ENCODE results near the gene TWIST2. TPM values are rescaled to one million over a fixed set of nuclear protein-coding genes. Genes with fewer than 3 reads are reported as not detected.

TWIST2 gene
- total RNA-seq, 1 experiment from 2014 or later: 0.22 TPM

DNA sequence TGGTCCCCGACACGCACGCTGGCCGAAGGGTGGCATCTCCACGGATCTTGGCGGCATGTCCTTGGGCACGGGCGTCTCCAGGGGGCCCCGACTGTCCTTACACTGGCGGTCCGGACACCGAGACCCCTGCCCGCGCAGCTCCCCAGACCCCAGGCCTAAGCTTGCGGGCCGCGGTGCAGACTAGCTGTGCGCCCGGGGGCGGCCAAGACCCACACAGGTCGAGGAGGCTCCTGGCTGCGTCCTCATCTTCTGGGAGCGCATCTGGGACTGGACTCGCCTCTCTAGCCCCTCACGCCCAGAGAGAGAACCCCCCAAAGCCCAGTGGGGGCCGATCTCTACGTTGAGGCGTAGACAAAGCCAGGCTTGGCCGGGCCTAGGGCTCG lies 475 bp upstream of the TWIST2 start:
- H3K23me2 ChIP-seq (ENCODE audit: insufficient read length, low read depth, low read length, poor library complexity, severe bottlenecking): peaks cover 25% of the 10 kb centered on the region
- Mint-ChIP-seq H3K27ac (no peak overlapping the region), H3K27me3 (ENCODE audit: low read depth) (peaks cover 93% of the 10 kb centered on the region), H3K4me3 (peak overlapping the region in 1 of 2 experiments; percentile 68; a peak in 3 of 5 replicates), H3K36me3 (ENCODE audit: insufficient read depth in 1 of 3, low read depth in 3 of 3) (no peaks in the 10 kb centered on the region), H3K4me1 (peaks cover 4 to 6% of the 10 kb centered on the region in 2 experiments; a peak in 1 of 4 replicates), H3K9me3 (no peaks in the 10 kb centered on the region)
- peaks cover 4% of the 10 kb centered on the region; the same call in 1 of the 2 replicates for H3K4me1 ChIP-seq (ENCODE audit: insufficient read depth, low read length)
- H3K9ac ChIP-seq (ENCODE audit: extremely low read depth, insufficient read length, low read length): no peak overlapping the region
- no peak overlapping the region for H2AFZ ChIP-seq (ENCODE audit: low read length)
- H3K79me2 ChIP-seq (ENCODE audit: insufficient read depth, low read length): no peaks in the 10 kb centered on the region
- no peak overlapping the region for H2BK120ac ChIP-seq (ENCODE audit: low read depth, low read length, poor library complexity, severe bottlenecking)
- no peak overlapping the region for H2BK20ac ChIP-seq (ENCODE audit: low read depth, low read length, poor library complexity, severe bottlenecking)
- H4K91ac ChIP-seq (ENCODE audit: insufficient read length, low read depth, low read length): no peak overlapping the region
- H4K8ac ChIP-seq (replicated peaks; ENCODE audit: insufficient read length, low read depth, low read length): no peak overlapping the region
- H3K9me3 ChIP-seq (ENCODE audit: control insufficient read depth, low read depth, low read length): no peaks in the 10 kb centered on the region
- H3K79me1 ChIP-seq (ENCODE audit: insufficient read depth, low read depth, low read length, poor library complexity, severe bottlenecking): no peaks in the 10 kb centered on the region
- H2BK12ac ChIP-seq (ENCODE audit: insufficient read length, low read depth, low read length): no peak overlapping the region
- H4K5ac ChIP-seq (ENCODE audit: insufficient read length, low read depth, low read length): no peak overlapping the region
- TF ChIP-seq, protein P1, sequence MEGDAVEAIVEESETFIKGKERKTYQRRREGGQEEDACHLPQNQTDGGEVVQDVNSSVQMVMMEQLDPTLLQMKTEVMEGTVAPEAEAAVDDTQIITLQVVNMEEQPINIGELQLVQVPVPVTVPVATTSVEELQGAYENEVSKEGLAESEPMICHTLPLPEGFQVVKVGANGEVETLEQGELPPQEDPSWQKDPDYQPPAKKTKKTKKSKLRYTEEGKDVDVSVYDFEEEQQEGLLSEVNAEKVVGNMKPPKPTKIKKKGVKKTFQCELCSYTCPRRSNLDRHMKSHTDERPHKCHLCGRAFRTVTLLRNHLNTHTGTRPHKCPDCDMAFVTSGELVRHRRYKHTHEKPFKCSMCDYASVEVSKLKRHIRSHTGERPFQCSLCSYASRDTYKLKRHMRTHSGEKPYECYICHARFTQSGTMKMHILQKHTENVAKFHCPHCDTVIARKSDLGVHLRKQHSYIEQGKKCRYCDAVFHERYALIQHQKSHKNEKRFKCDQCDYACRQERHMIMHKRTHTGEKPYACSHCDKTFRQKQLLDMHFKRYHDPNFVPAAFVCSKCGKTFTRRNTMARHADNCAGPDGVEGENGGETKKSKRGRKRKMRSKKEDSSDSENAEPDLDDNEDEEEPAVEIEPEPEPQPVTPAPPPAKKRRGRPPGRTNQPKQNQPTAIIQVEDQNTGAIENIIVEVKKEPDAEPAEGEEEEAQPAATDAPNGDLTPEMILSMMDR (conservative IDR thresholded peaks at IDR 0.05): no peak
- H3K27me3 ChIP-seq (ENCODE audit: insufficient read depth, low read length): peaks cover 57% of the 10 kb centered on the region
- no peak overlapping the region for H3K14ac ChIP-seq (ENCODE audit: insufficient read depth, low read length)
- no peak overlapping the region for H3K56ac ChIP-seq (ENCODE audit: insufficient read length, low read depth, low read length)
- no CpG with 5 or more reads among the region's 30 CpGs for WGBS (ENCODE audit: extremely low coverage, insufficient read length, low lambda C conversion rate)
- no peaks in the 10 kb centered on the region for H4K20me1 ChIP-seq (ENCODE audit: control insufficient read depth, insufficient read depth, insufficient read length)
- no peak overlapping the region for H2AK5ac ChIP-seq (ENCODE audit: insufficient read length, low read length)
- no peak overlapping the region for H3K4ac ChIP-seq (ENCODE audit: low read depth, low read length)
- DNase-seq: no peak
- no peak overlapping the region for H2BK5ac ChIP-seq (ENCODE audit: insufficient read length, low read length)
- no peak overlapping the region for H3T11ph ChIP-seq (ENCODE audit: low read length)
- no peak overlapping the region for H2BK15ac ChIP-seq (ENCODE audit: low read depth, low read length)
- H3K4me2 ChIP-seq (ENCODE audit: insufficient read depth, insufficient read length, low read length): peak overlapping the region; percentile 58
- H3K27ac ChIP-seq (ENCODE audit: insufficient read length, low read depth, low read length): no peak overlapping the region
- no peak overlapping the region for H3K23ac ChIP-seq (ENCODE audit: insufficient read length, low read depth, low read length)
- no peak overlapping the region for H3K18ac ChIP-seq (ENCODE audit: insufficient read length, low read depth, low read length)

All from H9 (cell line).